HepG2 (cell line): ENCODE measurements around the gene PARD3. TPM values are rescaled to one million over a fixed set of nuclear protein-coding genes. Genes with fewer than 3 reads are reported as not detected.

Experiments used
- ATAC-seq: fragments of 200-7000 bp; cut with Tn5 transposase; 3 replicates; pipeline ENCODE4 v1.9.1; 2020; ENCODE audit warnings: mild to moderate bottlenecking, moderate library complexity
- BruUV-seq: library from RNA; stranded (reverse); fragments of 400-500 nt; replicated peaks from 2 replicates; lab custom pipeline; 2021; lab: Mats Ljungman, UMichigan
- CTCF ChIA-PET: fragments of 300-600 bp; formaldehyde crosslinking; extraction: SDS; loops from one replicate; lab custom pipeline; 2021; ENCODE audit warnings: low total read pairs, inconsistent platforms, low intra/inter-chr PET ratio; lab: Yijun Ruan, JAX
- POLR2A ChIA-PET: fragments of 350-600 bp; sonication (Branson Sonifier 250); formaldehyde crosslinking; loops from one replicate; lab custom pipeline; 2020; ENCODE audit warnings: antibody characterized with exemption, inconsistent platforms; lab: Yijun Ruan, JAX
- DNase-seq: peaks from one replicate; pipeline ENCODE4 v3.0.0-alpha.2; 2015; ENCODE audit warnings: low spot score
- FAIRE-seq: peaks from 3 replicates; lab custom pipeline; 2011; peaks lifted over from hg19 to GRCh38; lab: Jason Lieb, UNC
- H2AFZ ChIP-seq: one replicate; pipeline ENCODE4 v1.6.1; 2011; ENCODE audit warnings: low read length, inconsistent platforms
- H3K27ac ChIP-seq: fragments of 300-600 bp; 3 replicates; pipeline ENCODE4 v1.8.0; 2011; ENCODE audit warnings: mixed run types, mild to moderate bottlenecking, mixed read lengths, low read length, inconsistent platforms; ENCODE audit not compliant: insufficient read depth; ENCODE audit errors: extremely low read length
- H3K27me3 ChIP-seq, 2 experiments: fragments of 200-600 bp in 1 of 2; 2 replicates in 1 of 2; 3 replicates in 1 of 2; pipeline versions ENCODE4 v1.6.0 to v1.8.0; 2011; ENCODE audit warnings: low read length in 2 of 2, mild to moderate bottlenecking in 2 of 2, moderate library complexity in 2 of 2, inconsistent platforms in 1 of 2; ENCODE audit not compliant: insufficient read depth in 2 of 2, control insufficient read depth in 1 of 2
- H3K36me3 ChIP-seq, 2 experiments: fragments of 200-600 bp in 1 of 2; replicated peaks in 1 of 2; 2 replicates in 1 of 2; 3 replicates in 1 of 2; pipeline versions ENCODE4 v1.5.1 to v1.8.0; 2011; ENCODE audit warnings: low read length in 2 of 2, inconsistent platforms in 1 of 2; ENCODE audit not compliant: insufficient read depth in 2 of 2, control insufficient read depth in 1 of 2
- H3K4me1 ChIP-seq: 2 replicates; pipeline ENCODE4 v1.5.1; 2012; ENCODE audit warnings: low read length, inconsistent platforms; ENCODE audit not compliant: insufficient read depth
- H3K4me2 ChIP-seq: 2 replicates; pipeline ENCODE4 v1.6.0; 2011; ENCODE audit warnings: low read depth, low read length, inconsistent platforms
- H3K4me3 ChIP-seq, 3 experiments: fragments of 200-600 bp in 1 of 3; sonication (generic), shearing (Covaris generic) in 1 of 3; replicated peaks in 1 of 3; 2 replicates each; pipeline ENCODE4 v1.5.1; 2011 to 2016; ENCODE audit warnings: low read length in 3 of 3, inconsistent platforms in 2 of 3, low read depth in 2 of 3, mild to moderate bottlenecking in 2 of 3, control low read depth in 1 of 3, mixed read lengths in 1 of 3; ENCODE audit not compliant: insufficient read depth in 1 of 3
- H3K79me2 ChIP-seq: one replicate; pipeline ENCODE4 v1.6.1; 2011; ENCODE audit warnings: low read length, inconsistent platforms; ENCODE audit not compliant: insufficient read depth
- H3K9ac ChIP-seq: 2 replicates; pipeline ENCODE4 v1.6.0; 2011; ENCODE audit warnings: mild to moderate bottlenecking, low read depth, low read length, inconsistent platforms; ENCODE audit not compliant: insufficient read depth
- H3K9me3 ChIP-seq: 2 replicates; pipeline ENCODE4 v1.5.1; 2012; ENCODE audit warnings: mild to moderate bottlenecking, low read length
- H4K20me1 ChIP-seq: 2 replicates; pipeline ENCODE4 v1.6.0; 2011; ENCODE audit warnings: inconsistent platforms, mild to moderate bottlenecking, low read length, moderate library complexity; ENCODE audit not compliant: insufficient read depth
- ATAD3A ChIP-seq: sonication (generic); formaldehyde crosslinking; IDR thresholded peaks from 2 replicates; pipeline ENCODE4 v1.4.0; 2020; ENCODE audit warnings: missing genetic modification reagents
- BRD4 ChIP-seq: sonication (generic); formaldehyde crosslinking; IDR thresholded peaks from 2 replicates; pipeline ENCODE4 v1.4.0; 2020; ENCODE audit warnings: missing genetic modification reagents
- FOSL2 ChIP-seq: sonication (generic); formaldehyde crosslinking; IDR thresholded peaks from 2 replicates; pipeline ENCODE4 v1.4.0; 2020; ENCODE audit warnings: missing genetic modification reagents
- GLI4 ChIP-seq: sonication (generic); formaldehyde crosslinking; IDR thresholded peaks from 2 replicates; pipeline ENCODE4 v1.5.1; 2020; ENCODE audit warnings: missing genetic modification reagents, mild to moderate bottlenecking, moderate library complexity, borderline replicate concordance
- HHEX ChIP-seq: IDR thresholded peaks from 2 replicates; pipeline ENCODE4 v1.6.1; 2016; ENCODE audit warnings: control low read depth
- MATR3 ChIP-seq: sonication (generic); formaldehyde crosslinking; IDR thresholded peaks from 2 replicates; pipeline ENCODE4 v1.4.0; 2020; ENCODE audit warnings: missing genetic modification reagents
- SPEN ChIP-seq: sonication (generic); formaldehyde crosslinking; IDR thresholded peaks from 2 replicates; pipeline ENCODE4 v1.5.1; 2020; ENCODE audit warnings: low read depth, mild to moderate bottlenecking, missing genetic modification reagents
- ZBTB8A ChIP-seq: sonication (generic); formaldehyde crosslinking; IDR thresholded peaks from 2 replicates; pipeline ENCODE4 v1.4.0; 2020; ENCODE audit warnings: mild to moderate bottlenecking, low read depth, missing genetic modification reagents, borderline replicate concordance
- ZNF230 ChIP-seq: sonication (generic); formaldehyde crosslinking; IDR thresholded peaks from 2 replicates; pipeline ENCODE4 v1.4.0; 2020; ENCODE audit warnings: mild to moderate bottlenecking, missing genetic modification reagents
- ZNF326 ChIP-seq: sonication (generic); formaldehyde crosslinking; IDR thresholded peaks from 2 replicates; pipeline ENCODE4 v1.4.0; 2020; ENCODE audit warnings: missing genetic modification reagents, borderline replicate concordance
- ZNF556 ChIP-seq: sonication (generic); formaldehyde crosslinking; IDR thresholded peaks from 2 replicates; pipeline ENCODE4 v1.4.0; 2020; ENCODE audit warnings: mild to moderate bottlenecking, missing genetic modification reagents, borderline replicate concordance
- ZNF619 ChIP-seq: sonication (generic); formaldehyde crosslinking; IDR thresholded peaks from 2 replicates; pipeline ENCODE4 v1.4.0; 2020; ENCODE audit warnings: mild to moderate bottlenecking, missing genetic modification reagents
- ZNF674 ChIP-seq: sonication (generic); formaldehyde crosslinking; IDR thresholded peaks from 2 replicates; pipeline ENCODE4 v1.5.0; 2020; ENCODE audit warnings: low read depth, mild to moderate bottlenecking, missing genetic modification reagents
- ZNF775 ChIP-seq: sonication (generic); formaldehyde crosslinking; IDR thresholded peaks from 2 replicates; pipeline ENCODE4 v1.4.0; 2020; ENCODE audit warnings: missing genetic modification reagents, mild to moderate bottlenecking, moderate library complexity, borderline replicate concordance
- ZSCAN25 ChIP-seq: sonication (generic); formaldehyde crosslinking; IDR thresholded peaks from 2 replicates; pipeline ENCODE4 v1.8.0; 2022; ENCODE audit warnings: mild to moderate bottlenecking, missing genetic modification reagents
- WGBS: methylation state at CpG from one replicate; pipeline ENCODE4 v1.1.6; 2017; ENCODE audit warnings: low lambda C conversion rate; 5-methylcytosine and 5-hydroxymethylcytosine counted together
- in situ Hi-C: cut with HindIII; loops from 2 replicates; pipeline ENCODE4 v1.10.0; 2017; ENCODE audit warnings: low pct_unique_long_range_greater_than_20kb; ENCODE audit not compliant: extremely low pct_ligation_motif_present
- intact Hi-C: fragments of 100-400 bp; cut with micrococcal nuclease; formaldehyde crosslinking; loops from one replicate; pipeline ENCODE4 v1.10.0; 2022; ENCODE audit not compliant: unreplicated experiment
- polyA plus RNA-seq, 8 experiments: library from polyadenylated mRNA; depleted of rRNA in 3 of 8; stranded (reverse) in 7 of 8; unstranded in 1 of 8; fragments of >200 nt; fragmentation: Illumina TruSeq in 4 of 8; extraction: Trizol in 4 of 8; gene quantifications; 2 replicates each; pipeline versions ENCODE4 v1.2.1 to v1.2.3, GENCODE V29; 2011 to 2016; ENCODE audit warnings: low read depth in 4 of 8, missing spikeins in 1 of 8, mixed read lengths in 1 of 8; ENCODE audit not compliant: insufficient read depth in 1 of 8
- total RNA-seq, 5 experiments: library from RNA; depleted of rRNA; stranded (reverse); fragments of >200 nt; fragmentation: Illumina TruSeq; extraction: Trizol; gene quantifications; 2 replicates each; pipeline ENCODE4 v1.2.3, GENCODE V29; 2016; ENCODE audit warnings: low read depth in 1 of 5
- TF ChIP-seq, protein P1 (sequence below): sonication (generic); formaldehyde crosslinking; IDR thresholded peaks from 2 replicates; pipeline ENCODE4 v1.8.1; 2023; ENCODE audit warnings: missing genetic modification reagents, inconsistent platforms, borderline replicate concordance
- TF ChIP-seq, protein P2 (sequence below): sonication (generic); formaldehyde crosslinking; IDR thresholded peaks from 2 replicates; pipeline ENCODE4 v1.5.0; 2020; ENCODE audit warnings: mild to moderate bottlenecking, missing genetic modification reagents

Gene PARD3
- total and polyA plus RNA-seq, 2 of the 13 experiments (the other 11 are each of a cell fraction or from before 2014, with no cell fraction given): 40.9 to 60.0 TPM

DNA sequence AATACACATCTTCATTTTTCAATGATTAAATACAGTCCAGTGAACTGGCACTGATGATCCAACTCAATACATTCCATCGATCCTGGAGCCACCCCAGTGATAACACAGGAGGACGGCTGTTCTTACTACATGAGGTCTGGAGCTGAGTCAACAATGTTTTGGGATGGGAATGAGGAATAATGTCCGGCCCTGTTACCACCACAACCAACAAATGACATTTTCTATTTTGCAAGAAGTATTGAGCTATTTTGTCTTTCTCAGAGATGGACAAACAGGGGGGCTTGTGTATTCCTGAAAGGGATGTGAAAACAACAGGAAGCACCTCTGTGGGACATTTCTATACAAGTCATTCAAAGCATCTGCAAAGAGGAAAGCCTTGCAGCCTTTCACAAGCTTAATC, 249.2 kb downstream of the PARD3 start:
- in situ Hi-C loops (no loop called here), intact Hi-C loops (no loop called here)
- Histone ChIP-seq H3K4me3 (no peak overlapping the region), H3K27ac (no peak overlapping the region), H2AFZ (no peak overlapping the region), H3K27me3 (no peaks in the 10 kb centered on the region), H3K79me2 (no peaks in the 10 kb centered on the region), H3K4me1 (no peaks in the 10 kb centered on the region), H3K4me2 (no peak overlapping the region), H3K36me3 (no peaks in the 10 kb centered on the region), H3K9ac (no peak overlapping the region), H3K9me3 (no peaks in the 10 kb centered on the region), H4K20me1 (no peaks in the 10 kb centered on the region)
- DNase-seq (no peak), FAIRE-seq (no peak), ATAC-seq (no peak)
- CTCF ChIA-PET: no interaction called here
- POLR2A ChIA-PET: no interaction called here
- no TSS peak for BruUV-seq
- WGBS: 91% methylated on average over 3 of the region's 3 CpGs
- no peak for TF ChIP-seq SPEN
- TF ChIP-seq BRD4 (CRISPR knock-in tag): no peak
- no peak for TF ChIP-seq ZSCAN25 (CRISPR knock-in tag)
- no peak for TF ChIP-seq ZBTB8A
- no peak for TF ChIP-seq ZNF619 (CRISPR knock-in tag)
- no peak for TF ChIP-seq MATR3 (CRISPR knock-in tag)
- TF ChIP-seq ZNF326 (CRISPR knock-in tag): no peak
- TF ChIP-seq HHEX (CRISPR knock-in tag): no peak
- TF ChIP-seq ZNF556: no peak
- TF ChIP-seq FOSL2: no peak
- no peak for TF ChIP-seq GLI4

DNA sequence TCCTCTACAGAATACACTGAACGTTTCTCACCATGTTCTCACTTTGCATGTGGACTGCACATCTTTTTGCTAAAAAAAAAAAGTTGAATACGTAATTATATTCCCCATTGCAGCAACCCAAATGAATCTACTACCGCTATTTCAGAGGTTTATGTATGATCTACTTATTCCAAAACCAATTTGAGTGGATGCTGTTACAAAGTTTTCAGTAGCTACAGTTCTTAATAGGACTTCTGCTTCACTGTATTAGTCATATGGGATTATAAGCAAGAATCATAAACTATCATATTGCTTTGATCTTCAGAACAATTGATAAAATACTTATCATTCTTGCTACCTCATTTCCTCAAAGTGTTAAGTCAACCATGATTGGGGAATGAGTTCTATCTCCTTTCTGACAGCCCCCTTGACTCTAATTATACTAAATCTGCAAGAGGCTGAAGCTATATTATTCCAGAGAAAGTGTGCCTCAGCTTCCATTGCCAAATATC, 257.0 kb downstream of the PARD3 start:
- Histone ChIP-seq H3K36me3 (peaks cover 0 to 1% of the 10 kb centered on the region in 2 experiments; a peak in 1 of 5 replicates), H3K9me3 (no peaks in the 10 kb centered on the region), H3K4me3 (no peak overlapping the region), H3K4me2 (no peak overlapping the region), H3K27me3 (no peaks in the 10 kb centered on the region), H3K79me2 (no peaks in the 10 kb centered on the region), H3K27ac (no peak overlapping the region), H3K9ac (no peak overlapping the region), H3K4me1 (peaks cover 15% of the 10 kb centered on the region), H4K20me1 (no peaks in the 10 kb centered on the region), H2AFZ (no peak overlapping the region)
- 97% methylated on average over 3 of the region's 3 CpGs for WGBS
- TF ChIP-seq, protein P1, sequence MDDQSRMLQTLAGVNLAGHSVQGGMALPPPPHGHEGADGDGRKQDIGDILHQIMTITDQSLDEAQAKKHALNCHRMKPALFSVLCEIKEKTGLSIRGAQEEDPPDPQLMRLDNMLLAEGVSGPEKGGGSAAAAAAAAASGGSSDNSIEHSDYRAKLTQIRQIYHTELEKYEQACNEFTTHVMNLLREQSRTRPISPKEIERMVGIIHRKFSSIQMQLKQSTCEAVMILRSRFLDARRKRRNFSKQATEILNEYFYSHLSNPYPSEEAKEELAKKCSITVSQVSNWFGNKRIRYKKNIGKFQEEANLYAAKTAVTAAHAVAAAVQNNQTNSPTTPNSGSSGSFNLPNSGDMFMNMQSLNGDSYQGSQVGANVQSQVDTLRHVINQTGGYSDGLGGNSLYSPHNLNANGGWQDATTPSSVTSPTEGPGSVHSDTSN (CRISPR knock-in tag): no peak
- TF ChIP-seq, protein P2, sequence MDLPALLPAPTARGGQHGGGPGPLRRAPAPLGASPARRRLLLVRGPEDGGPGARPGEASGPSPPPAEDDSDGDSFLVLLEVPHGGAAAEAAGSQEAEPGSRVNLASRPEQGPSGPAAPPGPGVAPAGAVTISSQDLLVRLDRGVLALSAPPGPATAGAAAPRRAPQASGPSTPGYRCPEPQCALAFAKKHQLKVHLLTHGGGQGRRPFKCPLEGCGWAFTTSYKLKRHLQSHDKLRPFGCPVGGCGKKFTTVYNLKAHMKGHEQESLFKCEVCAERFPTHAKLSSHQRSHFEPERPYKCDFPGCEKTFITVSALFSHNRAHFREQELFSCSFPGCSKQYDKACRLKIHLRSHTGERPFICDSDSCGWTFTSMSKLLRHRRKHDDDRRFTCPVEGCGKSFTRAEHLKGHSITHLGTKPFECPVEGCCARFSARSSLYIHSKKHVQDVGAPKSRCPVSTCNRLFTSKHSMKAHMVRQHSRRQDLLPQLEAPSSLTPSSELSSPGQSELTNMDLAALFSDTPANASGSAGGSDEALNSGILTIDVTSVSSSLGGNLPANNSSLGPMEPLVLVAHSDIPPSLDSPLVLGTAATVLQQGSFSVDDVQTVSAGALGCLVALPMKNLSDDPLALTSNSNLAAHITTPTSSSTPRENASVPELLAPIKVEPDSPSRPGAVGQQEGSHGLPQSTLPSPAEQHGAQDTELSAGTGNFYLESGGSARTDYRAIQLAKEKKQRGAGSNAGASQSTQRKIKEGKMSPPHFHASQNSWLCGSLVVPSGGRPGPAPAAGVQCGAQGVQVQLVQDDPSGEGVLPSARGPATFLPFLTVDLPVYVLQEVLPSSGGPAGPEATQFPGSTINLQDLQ (CRISPR knock-in tag): no peak
- TF ChIP-seq ZNF674 (CRISPR knock-in tag): no peak
- no peak for TF ChIP-seq ATAD3A
- TF ChIP-seq ZNF775: no peak
- no peak for TF ChIP-seq ZNF230 (CRISPR knock-in tag)
- BruUV-seq: no TSS peak
- DNase-seq: no peak
- no peak for FAIRE-seq
- ChIA-PET CTCF (no interaction called here), POLR2A (no interaction called here)
- no peak for ATAC-seq
- intact Hi-C loops (no loop called here), in situ Hi-C loops (no loop called here)
